ENCODE data around the gene ARPC2.

DNA sequence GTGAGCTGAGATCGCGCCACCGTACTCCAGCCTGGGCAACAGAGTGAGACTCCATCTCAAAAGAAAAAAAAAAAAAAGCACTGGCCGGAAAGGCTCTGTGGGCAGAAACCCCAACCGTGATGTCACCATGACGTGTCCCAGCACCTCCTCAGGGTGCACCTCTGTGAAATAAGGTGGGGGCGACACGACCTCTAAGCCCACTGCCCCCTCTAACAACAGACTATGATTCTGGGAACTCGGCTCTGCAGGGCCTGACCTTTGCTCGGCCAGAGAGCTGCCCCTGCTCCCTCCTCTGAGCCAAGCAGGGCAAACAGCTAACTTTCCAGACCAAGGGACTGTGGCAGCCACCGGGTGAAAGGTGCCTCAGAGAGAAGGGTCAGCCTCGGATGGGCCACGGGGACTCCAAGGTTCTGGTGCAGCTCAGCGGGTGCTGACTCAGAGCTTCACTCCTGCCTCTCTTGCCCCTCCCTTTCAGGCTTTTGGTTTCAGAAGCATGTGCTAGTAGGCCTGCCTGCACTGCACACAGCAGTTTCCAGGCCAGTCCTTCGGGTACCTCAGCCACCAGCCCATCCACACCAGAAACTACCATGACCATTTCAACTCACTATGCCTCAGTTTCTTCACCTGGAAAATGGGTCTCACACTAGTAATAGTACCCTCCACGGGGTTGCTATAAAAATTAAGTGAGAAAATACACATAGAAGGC lies 67.3 kb downstream of the ARPC2 start:
- TF ChIP-seq, protein P1, sequence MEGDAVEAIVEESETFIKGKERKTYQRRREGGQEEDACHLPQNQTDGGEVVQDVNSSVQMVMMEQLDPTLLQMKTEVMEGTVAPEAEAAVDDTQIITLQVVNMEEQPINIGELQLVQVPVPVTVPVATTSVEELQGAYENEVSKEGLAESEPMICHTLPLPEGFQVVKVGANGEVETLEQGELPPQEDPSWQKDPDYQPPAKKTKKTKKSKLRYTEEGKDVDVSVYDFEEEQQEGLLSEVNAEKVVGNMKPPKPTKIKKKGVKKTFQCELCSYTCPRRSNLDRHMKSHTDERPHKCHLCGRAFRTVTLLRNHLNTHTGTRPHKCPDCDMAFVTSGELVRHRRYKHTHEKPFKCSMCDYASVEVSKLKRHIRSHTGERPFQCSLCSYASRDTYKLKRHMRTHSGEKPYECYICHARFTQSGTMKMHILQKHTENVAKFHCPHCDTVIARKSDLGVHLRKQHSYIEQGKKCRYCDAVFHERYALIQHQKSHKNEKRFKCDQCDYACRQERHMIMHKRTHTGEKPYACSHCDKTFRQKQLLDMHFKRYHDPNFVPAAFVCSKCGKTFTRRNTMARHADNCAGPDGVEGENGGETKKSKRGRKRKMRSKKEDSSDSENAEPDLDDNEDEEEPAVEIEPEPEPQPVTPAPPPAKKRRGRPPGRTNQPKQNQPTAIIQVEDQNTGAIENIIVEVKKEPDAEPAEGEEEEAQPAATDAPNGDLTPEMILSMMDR (IDR thresholded peaks at IDR 0.05), result no peak
- TF ChIP-seq POLR2A (IDR thresholded peaks at IDR 0.05) (no peak), EP300 (IDR thresholded peaks at IDR 0.05) (no peak)

All from stomach (tissue), 4 donors.